HG03457 (cell line): ENCODE measurements around the gene HPCA.

Source experiments
- ATAC-seq: cut with Tn5 transposase; IDR thresholded peaks from one replicate; pipeline ENCODE4 v1.9.1; 2021; ENCODE audit warnings: moderate number of reproducible peaks; ENCODE audit not compliant: unreplicated experiment

The HPCA gene

GRCh38 chr1:32886004-32886827, at the start of gene HPCA:
HPCA (plus strand) TSS chr1:32886491; CDS start chr1:32888899, 2,408 bp downstream.
- no peak for ATAC-seq

GRCh38 chr1:32848354-32849063, 37.8 kb upstream of the HPCA start:
- ATAC-seq: no peak

DNA sequence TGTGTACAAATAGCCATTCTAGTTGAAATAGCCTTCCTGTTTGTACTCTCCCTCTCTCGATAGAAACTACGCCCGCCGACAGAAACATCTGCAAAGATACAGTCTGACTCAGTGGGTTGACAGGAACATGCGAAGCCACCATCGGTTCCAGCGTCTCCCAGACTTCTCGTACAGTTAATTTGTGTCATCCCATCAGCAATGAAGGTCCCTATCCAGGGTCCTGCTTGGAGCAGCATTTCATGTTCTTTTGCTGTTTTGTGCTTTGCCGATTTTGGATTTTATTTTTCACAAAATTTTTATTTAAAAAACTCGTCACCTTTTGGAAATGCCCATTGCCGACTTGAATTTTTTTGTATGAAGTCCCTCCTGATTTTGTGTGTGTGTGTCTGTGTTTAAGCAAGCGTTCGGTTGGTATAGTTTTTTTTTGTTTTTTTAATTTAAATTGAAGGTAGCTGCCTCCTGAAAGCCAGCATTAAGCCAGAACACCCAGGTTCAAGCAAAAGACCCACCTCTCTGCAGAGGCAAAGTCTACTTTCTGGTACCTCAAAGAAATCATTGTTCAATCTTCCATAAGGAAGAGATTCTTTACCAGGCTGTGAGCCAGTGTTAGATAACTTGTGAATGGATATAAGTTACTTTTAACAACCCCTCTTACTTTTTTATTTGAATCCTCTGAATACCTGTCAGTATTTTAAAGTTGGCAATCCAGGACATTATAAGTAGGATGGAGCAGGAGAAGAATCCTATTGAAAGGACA, 30.3 kb upstream of the HPCA start:
- no peak for ATAC-seq

DNA sequence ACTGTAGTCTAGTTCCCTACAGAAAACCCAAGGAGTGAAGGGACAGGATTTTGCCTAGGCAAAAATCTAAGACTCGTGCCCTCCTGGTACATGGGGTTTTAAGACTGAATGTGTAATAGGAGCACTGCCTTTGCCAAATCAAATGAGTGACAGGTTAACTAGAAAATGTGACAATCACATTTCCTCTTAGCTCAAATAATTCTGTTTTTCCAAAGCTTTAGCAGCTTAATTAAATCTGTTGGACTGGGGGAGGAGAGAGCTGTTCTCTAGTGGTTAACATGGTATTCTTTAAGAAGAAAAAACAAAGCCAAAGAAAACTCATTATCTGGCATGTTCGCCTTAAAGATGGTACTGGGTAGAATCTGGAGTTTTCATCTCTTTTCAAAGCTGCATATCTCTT, 28.2 kb upstream of the HPCA start:
- no peak for ATAC-seq

- ATAC-seq: no peak
Measured at GRCh38 chr1:32858791-32859190, 27.5 kb upstream of the HPCA start.

DNA sequence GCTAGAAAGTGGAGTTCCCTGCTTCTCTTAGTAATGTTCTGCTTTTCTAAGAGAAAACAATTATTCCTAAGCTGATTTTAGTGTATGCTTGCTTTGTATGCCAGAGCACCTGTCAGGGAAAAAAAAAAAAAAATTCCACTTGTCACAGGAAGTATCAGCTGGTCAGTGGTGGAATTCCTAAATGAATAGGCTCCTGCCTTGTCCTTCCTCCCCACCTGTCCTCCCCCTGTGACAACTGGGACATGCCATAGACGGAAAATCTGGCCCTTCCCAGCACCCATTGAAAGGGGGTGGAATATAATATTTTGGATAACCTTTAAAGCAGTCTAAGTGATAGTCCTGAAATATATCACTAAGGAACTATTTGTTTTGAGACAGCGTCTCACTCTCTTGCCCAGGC, 26.4 kb upstream of the HPCA start:
- no peak for ATAC-seq

- ATAC-seq: no peak
Measured at GRCh38 chr1:32860566-32860965, 25.7 kb upstream of the HPCA start.

- no peak for ATAC-seq
Measured at GRCh38 chr1:32861904-32862695, 24.2 kb upstream of the HPCA start.

DNA sequence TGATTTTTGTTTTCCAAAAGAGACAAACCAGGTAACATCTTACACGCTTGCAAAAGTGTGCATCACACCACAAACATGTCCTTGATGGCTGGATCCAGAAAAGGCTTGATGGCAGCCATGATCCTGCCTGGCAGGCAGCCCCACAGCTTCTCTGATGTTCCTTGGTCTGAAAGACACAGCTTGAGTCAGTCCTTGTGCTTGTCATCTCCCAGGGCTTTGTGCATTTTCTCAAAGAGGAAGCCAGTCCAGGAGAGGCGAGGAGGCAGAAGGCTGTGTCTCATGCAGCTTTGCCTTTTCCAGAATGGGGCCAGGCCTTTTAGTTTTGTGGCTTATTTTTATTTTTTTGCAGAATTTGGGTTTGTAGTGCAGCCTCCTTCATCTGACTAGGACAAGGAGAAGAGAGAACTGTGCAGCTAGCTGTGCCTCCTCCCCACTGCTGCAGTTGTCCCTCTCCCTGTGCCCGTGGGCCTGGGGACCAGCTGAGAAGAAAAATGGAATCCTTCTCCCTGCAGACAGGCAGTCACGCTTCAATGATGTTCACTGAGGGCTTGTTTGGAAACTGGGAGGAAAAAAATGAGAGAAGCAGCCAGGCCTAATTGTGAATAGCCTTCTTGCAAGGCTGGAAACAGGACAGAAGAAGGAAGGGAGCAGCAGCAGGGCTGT, 22.9 kb upstream of the HPCA start:
- no peak for ATAC-seq

DNA sequence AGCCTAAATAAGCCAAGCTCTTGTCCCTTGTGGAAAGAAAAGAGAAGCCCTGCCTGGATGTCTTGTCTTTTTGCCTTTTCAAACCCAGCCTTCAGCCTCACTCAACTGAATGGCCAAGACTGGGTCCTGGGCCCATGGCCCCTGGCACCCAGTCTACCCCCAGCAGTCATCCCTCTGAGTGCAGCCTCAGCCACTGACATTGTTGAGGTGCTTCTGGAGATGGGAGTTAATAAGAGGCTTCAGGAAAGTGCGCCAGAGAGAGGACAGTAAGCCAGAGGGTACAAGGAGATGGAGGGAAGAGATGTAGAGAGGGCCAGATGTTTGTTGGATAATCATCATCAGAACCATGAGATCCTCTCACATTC, 22.4 kb upstream of the HPCA start:
- ATAC-seq: no peak

DNA sequence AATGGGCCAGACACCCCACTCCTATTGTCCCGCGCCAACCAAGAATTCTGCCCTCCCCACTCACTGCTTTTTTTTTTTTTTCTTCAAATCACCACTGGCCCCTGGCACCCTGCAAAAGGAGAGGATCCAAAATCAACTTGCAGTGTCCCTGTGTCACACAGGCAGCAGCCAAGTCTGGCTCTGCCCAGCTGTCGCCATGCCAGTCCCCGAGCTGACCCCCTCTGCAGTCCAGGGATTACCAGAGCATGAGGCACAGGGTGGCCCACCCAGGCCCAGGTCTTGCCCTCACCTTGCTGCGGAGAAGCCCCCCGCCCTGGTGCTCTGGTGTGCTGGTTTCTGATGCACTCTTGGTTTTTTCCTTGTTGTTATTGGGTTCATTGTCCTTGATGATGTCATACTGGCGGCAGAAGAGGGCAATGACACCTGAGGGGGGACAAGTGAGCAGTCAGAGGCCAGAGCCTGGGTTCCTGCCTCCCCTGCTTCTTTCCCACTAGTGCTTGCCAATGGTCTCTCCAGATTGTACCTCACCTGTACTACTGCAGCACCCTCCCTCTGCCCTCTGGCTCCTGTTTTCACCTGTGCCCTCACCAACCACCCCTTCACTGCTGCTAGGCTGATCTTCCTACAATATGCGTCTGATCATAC, 21.8 kb upstream of the HPCA start:
- ATAC-seq: no peak

DNA sequence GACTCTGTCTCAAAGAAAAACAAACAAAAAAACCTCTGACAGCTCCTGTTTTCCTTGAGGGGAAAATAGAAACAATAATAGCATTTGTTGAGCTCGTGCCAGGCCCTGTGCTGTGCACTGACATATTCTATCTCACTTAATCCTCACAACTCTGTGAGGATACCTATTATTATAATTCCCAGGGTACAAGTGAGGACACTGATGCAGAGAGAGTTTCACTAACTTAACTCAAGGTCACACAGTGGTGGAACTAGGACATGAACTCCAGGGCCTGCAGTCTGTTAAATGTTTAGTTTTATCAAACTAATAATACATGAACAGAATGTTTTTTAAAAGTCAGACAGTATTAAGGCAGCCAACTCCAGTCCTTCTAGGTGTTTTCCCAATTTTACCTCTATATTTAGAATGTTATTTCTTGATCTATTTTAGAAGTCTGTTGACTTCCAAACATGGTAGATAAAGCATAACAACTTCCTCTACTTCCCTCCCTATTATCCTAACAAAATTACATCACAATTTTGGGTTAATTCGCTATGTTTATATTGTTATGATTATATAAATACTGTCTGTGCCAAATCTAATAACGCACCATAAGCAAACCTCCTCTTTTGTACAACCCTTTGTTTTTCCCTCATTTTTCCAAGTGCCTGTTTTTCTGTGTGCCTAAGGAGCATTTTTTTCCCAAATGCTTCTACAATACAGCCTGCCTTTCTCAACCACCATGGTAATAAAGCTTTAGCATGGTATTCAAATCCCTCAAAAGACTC, 20.5 kb upstream of the HPCA start:
- no peak for ATAC-seq

DNA sequence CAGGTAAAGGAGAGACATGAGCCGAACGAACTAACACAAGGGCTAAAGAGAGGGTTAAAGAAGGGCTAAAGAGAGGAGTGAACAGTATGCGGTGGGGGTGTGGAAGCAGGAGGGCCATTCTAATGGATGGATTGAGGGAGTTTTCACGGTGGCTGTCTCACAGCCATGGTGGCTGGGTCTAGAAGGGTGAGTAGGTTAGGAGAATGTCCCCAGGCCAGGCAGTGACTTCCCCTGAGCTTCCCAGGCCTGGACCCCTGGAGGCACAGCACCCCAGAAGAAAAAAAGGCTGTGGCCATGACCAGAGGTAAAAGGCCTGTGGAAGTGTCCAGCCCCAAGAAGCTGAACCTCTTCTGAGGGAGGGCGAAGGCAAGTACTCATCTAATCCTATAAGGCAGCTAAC, 19.1 kb upstream of the HPCA start:
- ATAC-seq: no peak

DNA sequence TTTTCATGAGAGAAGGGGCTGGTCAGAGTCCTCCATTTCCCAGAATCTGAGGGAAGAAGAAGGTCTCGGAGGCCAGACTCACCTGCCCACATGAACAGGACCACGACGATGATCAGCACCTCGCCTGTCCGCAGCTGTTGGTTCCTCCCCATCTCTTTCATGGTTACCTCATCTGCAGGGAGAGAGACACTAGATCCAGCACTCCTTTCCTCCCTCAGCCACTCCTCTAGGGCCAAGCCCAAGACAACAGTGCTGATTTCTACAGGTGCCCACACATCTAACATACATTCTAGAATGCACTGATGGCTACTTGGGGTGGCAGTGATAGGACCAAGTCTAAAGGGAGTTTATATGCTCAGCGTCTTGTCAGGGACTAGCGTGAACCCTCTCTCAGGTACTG, 18.6 kb upstream of the HPCA start:
- no peak for ATAC-seq

GRCh38 chr1:32868085-32868484, 18.2 kb upstream of the HPCA start:
- no peak for ATAC-seq

DNA sequence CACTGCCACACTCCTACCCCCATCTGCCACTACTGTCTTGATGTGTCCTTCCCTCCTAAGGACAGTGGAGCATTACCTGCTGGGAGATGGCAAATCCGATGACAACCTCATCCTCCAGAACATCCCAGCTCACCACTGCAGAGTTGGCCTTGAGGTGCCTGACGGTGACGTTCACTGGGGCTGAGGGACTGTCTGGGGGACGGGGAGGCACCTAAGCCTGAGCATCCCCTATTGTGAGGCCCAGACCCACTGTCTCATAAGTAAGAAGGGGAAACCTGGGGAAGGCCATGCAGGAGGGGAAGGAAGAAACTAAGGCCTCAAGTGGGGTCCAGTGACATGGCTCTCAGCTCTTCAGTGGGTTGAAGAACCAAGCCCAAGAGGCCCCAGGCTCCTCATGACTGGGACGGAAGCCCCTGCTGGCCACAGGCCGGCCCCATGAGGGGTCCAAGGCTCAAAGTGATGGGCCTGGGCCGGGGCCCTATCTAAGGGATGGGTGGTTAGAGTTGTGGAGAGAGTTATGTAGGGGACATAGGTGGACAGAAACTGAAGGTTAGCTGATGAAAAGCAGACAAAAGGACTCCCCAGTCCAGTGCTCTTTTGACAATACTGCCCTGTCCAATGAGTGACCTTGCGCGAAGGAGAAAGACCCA, 17.4 kb upstream of the HPCA start:
- no peak for ATAC-seq

DNA sequence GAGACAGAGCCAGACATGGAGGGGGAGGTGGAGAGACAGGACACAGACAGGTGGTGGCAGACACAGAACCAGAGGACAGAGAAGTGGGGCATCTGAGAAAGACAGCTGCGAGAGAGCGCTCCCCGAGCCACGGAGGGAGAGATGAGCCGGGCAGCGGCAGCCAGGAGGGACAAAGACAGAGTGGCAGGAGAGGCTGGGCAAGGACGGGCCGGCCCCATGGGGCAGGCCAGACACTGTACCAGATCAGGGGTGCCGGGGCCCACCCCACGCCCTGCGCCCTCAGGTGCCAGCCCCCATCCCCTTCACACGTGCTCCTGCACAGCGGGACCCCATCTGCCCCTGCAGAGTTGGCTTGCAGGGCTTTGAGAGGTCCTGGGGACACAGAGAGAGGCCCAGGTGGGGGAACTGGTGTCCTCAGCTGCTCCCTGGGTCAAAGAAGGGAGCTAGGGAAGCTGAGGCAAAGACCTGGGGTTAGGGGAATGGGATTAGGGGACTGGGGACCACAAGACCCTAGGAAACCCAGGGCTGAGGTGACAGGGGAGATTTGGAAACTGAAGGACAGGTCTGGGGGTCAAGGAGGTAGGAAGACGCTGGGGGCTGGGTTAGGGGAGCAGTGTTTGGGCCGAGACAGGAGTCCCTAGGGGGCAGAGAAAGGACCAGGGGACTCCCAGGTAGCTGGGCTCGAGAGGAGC, 16.2 kb upstream of the HPCA start:
- ATAC-seq: no peak
